HepG2 (cell line): Measurements from ENCODE around the gene TNFAIP2. TPM values are rescaled to one million over a fixed set of nuclear protein-coding genes. Genes with fewer than 3 reads are reported as not detected.
A peak's percentile ranks its signal among the peaks of the same experiment; 100 is the strongest.

Source experiments
- ATAC-seq: fragments of 200-7000 bp; cut with Tn5 transposase; 3 replicates; pipeline ENCODE4 v1.9.1; 2020; ENCODE audit warnings: mild to moderate bottlenecking, moderate library complexity
- BruUV-seq: library from RNA; stranded (reverse); fragments of 400-500 nt; replicated peaks from 2 replicates; lab custom pipeline; 2021; lab: Mats Ljungman, UMichigan
- CTCF ChIA-PET: fragments of 300-600 bp; formaldehyde crosslinking; extraction: SDS; loops from one replicate; lab custom pipeline; 2021; ENCODE audit warnings: low total read pairs, inconsistent platforms, low intra/inter-chr PET ratio; lab: Yijun Ruan, JAX
- POLR2A ChIA-PET: fragments of 350-600 bp; sonication (Branson Sonifier 250); formaldehyde crosslinking; loops from one replicate; lab custom pipeline; 2020; ENCODE audit warnings: antibody characterized with exemption, inconsistent platforms; lab: Yijun Ruan, JAX
- DNase-seq: peaks from one replicate; pipeline ENCODE4 v3.0.0-alpha.2; 2015; ENCODE audit warnings: low spot score
- FAIRE-seq: peaks from 3 replicates; lab custom pipeline; 2011; peaks lifted over from hg19 to GRCh38; lab: Jason Lieb, UNC
- H2AFZ ChIP-seq: one replicate; pipeline ENCODE4 v1.6.1; 2011; ENCODE audit warnings: low read length, inconsistent platforms
- H3K27ac ChIP-seq: fragments of 300-600 bp; 3 replicates; pipeline ENCODE4 v1.8.0; 2011; ENCODE audit warnings: mixed run types, mild to moderate bottlenecking, mixed read lengths, low read length, inconsistent platforms; ENCODE audit not compliant: insufficient read depth; ENCODE audit errors: extremely low read length
- H3K27me3 ChIP-seq, 2 experiments: fragments of 200-600 bp in 1 of 2; 2 replicates in 1 of 2; 3 replicates in 1 of 2; pipeline versions ENCODE4 v1.6.0 to v1.8.0; 2011; ENCODE audit warnings: low read length in 2 of 2, mild to moderate bottlenecking in 2 of 2, moderate library complexity in 2 of 2, inconsistent platforms in 1 of 2; ENCODE audit not compliant: insufficient read depth in 2 of 2, control insufficient read depth in 1 of 2
- H3K36me3 ChIP-seq, 2 experiments: fragments of 200-600 bp in 1 of 2; replicated peaks in 1 of 2; 2 replicates in 1 of 2; 3 replicates in 1 of 2; pipeline versions ENCODE4 v1.5.1 to v1.8.0; 2011; ENCODE audit warnings: low read length in 2 of 2, inconsistent platforms in 1 of 2; ENCODE audit not compliant: insufficient read depth in 2 of 2, control insufficient read depth in 1 of 2
- H3K4me1 ChIP-seq: 2 replicates; pipeline ENCODE4 v1.5.1; 2012; ENCODE audit warnings: low read length, inconsistent platforms; ENCODE audit not compliant: insufficient read depth
- H3K4me2 ChIP-seq: 2 replicates; pipeline ENCODE4 v1.6.0; 2011; ENCODE audit warnings: low read depth, low read length, inconsistent platforms
- H3K4me3 ChIP-seq, 3 experiments: fragments of 200-600 bp in 1 of 3; sonication (generic), shearing (Covaris generic) in 1 of 3; replicated peaks in 1 of 3; 2 replicates each; pipeline ENCODE4 v1.5.1; 2011 to 2016; ENCODE audit warnings: low read length in 3 of 3, inconsistent platforms in 2 of 3, low read depth in 2 of 3, mild to moderate bottlenecking in 2 of 3, control low read depth in 1 of 3, mixed read lengths in 1 of 3; ENCODE audit not compliant: insufficient read depth in 1 of 3
- H3K79me2 ChIP-seq: one replicate; pipeline ENCODE4 v1.6.1; 2011; ENCODE audit warnings: low read length, inconsistent platforms; ENCODE audit not compliant: insufficient read depth
- H3K9ac ChIP-seq: 2 replicates; pipeline ENCODE4 v1.6.0; 2011; ENCODE audit warnings: mild to moderate bottlenecking, low read depth, low read length, inconsistent platforms; ENCODE audit not compliant: insufficient read depth
- H3K9me3 ChIP-seq: 2 replicates; pipeline ENCODE4 v1.5.1; 2012; ENCODE audit warnings: mild to moderate bottlenecking, low read length
- H4K20me1 ChIP-seq: 2 replicates; pipeline ENCODE4 v1.6.0; 2011; ENCODE audit warnings: inconsistent platforms, mild to moderate bottlenecking, low read length, moderate library complexity; ENCODE audit not compliant: insufficient read depth
- ARID3A ChIP-seq: IDR thresholded peaks from 2 replicates; pipeline ENCODE4 v1.6.1; 2012; ENCODE audit warnings: low read depth, low read length, improper control_type of control experiment
- BCLAF1 ChIP-seq: fragments of 450-650 bp; IDR thresholded peaks from 2 replicates; pipeline ENCODE4 v1.6.1; 2017; ENCODE audit warnings: mild to moderate bottlenecking
- KMT2A ChIP-seq: sonication (generic); formaldehyde crosslinking; IDR thresholded peaks from 2 replicates; pipeline ENCODE4 v1.4.0; 2020; ENCODE audit warnings: missing genetic modification reagents
- MAFK ChIP-seq, 2 experiments: IDR thresholded peaks in 1 of 2; conservative IDR thresholded peaks in 1 of 2; 2 replicates each; pipeline ENCODE4 v1.6.1; 2011; ENCODE audit warnings: improper control_type of control experiment in 2 of 2, low read length in 2 of 2
- MNT ChIP-seq: fragments of 450-650 bp; IDR thresholded peaks from 2 replicates; pipeline ENCODE4 v1.6.1; 2016
- SMARCE1 ChIP-seq: fragments of 450-650 bp; IDR thresholded peaks from 2 replicates; pipeline ENCODE4 v1.6.1; 2017; ENCODE audit warnings: borderline replicate concordance
- TFAP4 ChIP-seq: sonication (generic); IDR thresholded peaks from 2 replicates; pipeline ENCODE4 v1.6.1; 2016; ENCODE audit warnings: low read depth, borderline replicate concordance
- THYN1 ChIP-seq: sonication (generic); formaldehyde crosslinking; IDR thresholded peaks from 2 replicates; pipeline ENCODE4 v1.8.1; 2023; ENCODE audit warnings: low read depth, mild to moderate bottlenecking, moderate library complexity, missing genetic modification reagents, borderline replicate concordance
- ZFYVE20 ChIP-seq: sonication (generic); formaldehyde crosslinking; IDR thresholded peaks from 2 replicates; pipeline ENCODE4 v1.8.0; 2023; ENCODE audit warnings: low read depth, mild to moderate bottlenecking, moderate library complexity, missing genetic modification reagents, borderline replicate concordance
- ZNF17 ChIP-seq: sonication (generic); formaldehyde crosslinking; IDR thresholded peaks from 2 replicates; pipeline ENCODE4 v1.5.0; 2020; ENCODE audit warnings: mild to moderate bottlenecking, missing genetic modification reagents
- ZNF263 ChIP-seq: sonication (generic); formaldehyde crosslinking; IDR thresholded peaks from 2 replicates; pipeline ENCODE4 v1.4.0; 2020; ENCODE audit warnings: missing genetic modification reagents
- ZNF282 ChIP-seq: fragments of 450-650 bp; IDR thresholded peaks from 2 replicates; pipeline ENCODE4 v1.6.1; 2018; ENCODE audit not compliant: partially characterized antibody
- WGBS: methylation state at CpG from one replicate; pipeline ENCODE4 v1.1.6; 2017; ENCODE audit warnings: low lambda C conversion rate; 5-methylcytosine and 5-hydroxymethylcytosine counted together
- in situ Hi-C: cut with HindIII; loops from 2 replicates; pipeline ENCODE4 v1.10.0; 2017; ENCODE audit warnings: low pct_unique_long_range_greater_than_20kb; ENCODE audit not compliant: extremely low pct_ligation_motif_present
- intact Hi-C: fragments of 100-400 bp; cut with micrococcal nuclease; formaldehyde crosslinking; loops from one replicate; pipeline ENCODE4 v1.10.0; 2022; ENCODE audit not compliant: unreplicated experiment
- polyA plus RNA-seq, 8 experiments: library from polyadenylated mRNA; depleted of rRNA in 3 of 8; stranded (reverse) in 7 of 8; unstranded in 1 of 8; fragments of >200 nt; fragmentation: Illumina TruSeq in 4 of 8; extraction: Trizol in 4 of 8; gene quantifications; 2 replicates each; pipeline versions ENCODE4 v1.2.1 to v1.2.3, GENCODE V29; 2011 to 2016; ENCODE audit warnings: low read depth in 4 of 8, missing spikeins in 1 of 8, mixed read lengths in 1 of 8; ENCODE audit not compliant: insufficient read depth in 1 of 8
- total RNA-seq, 5 experiments: library from RNA; depleted of rRNA; stranded (reverse); fragments of >200 nt; fragmentation: Illumina TruSeq; extraction: Trizol; gene quantifications; 2 replicates each; pipeline ENCODE4 v1.2.3, GENCODE V29; 2016; ENCODE audit warnings: low read depth in 1 of 5

Gene TNFAIP2
- total and polyA plus RNA-seq, 2 of the 13 experiments (the other 11 are each of a cell fraction or from before 2014, with no cell fraction given) = 0.46 to 1.5 TPM

- TF ChIP-seq BCLAF1 (no peak), MNT (no peak), KMT2A (CRISPR knock-in tag) (0 out of 2 replicates have a peak, but pooled peaks have one; percentile 7), TFAP4 (peak; percentile 53; the same call in 1 of the 2 replicates), THYN1 (no peak)
Observed at GRCh38 chr14:103095210-103095778, 28.0 kb upstream of the TNFAIP2 start (continued).

GRCh38 chr14:103096387-103096786, 26.9 kb upstream of the TNFAIP2 start:
- in situ Hi-C loops = no loop called here
- peak overlapping the region in 2 of 3 experiments; percentile 86 to 94; a peak in 1 of 6 replicates for H3K4me3 ChIP-seq
- H4K20me1 ChIP-seq = peaks cover 4% of the 10 kb centered on the region; the same call in 1 of the 2 replicates
- ATAC-seq = no peak
- CTCF ChIA-PET = no interaction called here
- no peak for TF ChIP-seq ARID3A
- TF ChIP-seq ZNF282 = no peak
- TF ChIP-seq ZNF263 = no peak
- TF ChIP-seq MAFK (conservative IDR thresholded peaks at IDR 0.05 in 1 of 2, IDR thresholded peaks at IDR 0.05 in 1 of 2; ENCODE audit: low read length in 2 of 2) = peak; percentile 34 to 57; a peak in 3 of 4 replicates
- no peak for TF ChIP-seq ZNF17 (CRISPR knock-in tag)
- no peak for TF ChIP-seq ZFYVE20 (CRISPR knock-in tag)
- TF ChIP-seq SMARCE1 = no peak
- TF ChIP-seq, all 625 proteins: peak for 1
- peaks cover 85% of the 10 kb centered on the region for H3K4me1 ChIP-seq
- no peaks in the 10 kb centered on the region; a peak in 1 of 5 replicates for H3K27me3 ChIP-seq
- no peak overlapping the region for H3K27ac ChIP-seq
- H3K4me2 ChIP-seq = peak overlapping the region; percentile 96; the same call in 1 of the 2 replicates
- no peaks in the 10 kb centered on the region for H3K9me3 ChIP-seq
- DNase-seq = no peak
- POLR2A ChIA-PET = interaction anchor here (0.6 to 1.6 kb wide), 3 partner anchors 9 to 44 kb away, joined by 3 to 5 read pairs (median 4); no protein-coding TSS in a partner anchor
- no peak for FAIRE-seq
- no TSS peak for BruUV-seq
- peaks cover 26% of the 10 kb centered on the region for H3K79me2 ChIP-seq
- 86% methylated on average over 4 of the region's 4 CpGs for WGBS
- intact Hi-C loops = no loop called here
- H3K36me3 ChIP-seq = no peaks in the 10 kb centered on the region
- no peak overlapping the region for H2AFZ ChIP-seq
- H3K9ac ChIP-seq = no peak overlapping the region
